Measurements from ENCODE around the gene BORCS5.
A peak's percentile ranks its signal among the peaks of the same experiment; 100 is the strongest.

The BORCS5 gene

DNA sequence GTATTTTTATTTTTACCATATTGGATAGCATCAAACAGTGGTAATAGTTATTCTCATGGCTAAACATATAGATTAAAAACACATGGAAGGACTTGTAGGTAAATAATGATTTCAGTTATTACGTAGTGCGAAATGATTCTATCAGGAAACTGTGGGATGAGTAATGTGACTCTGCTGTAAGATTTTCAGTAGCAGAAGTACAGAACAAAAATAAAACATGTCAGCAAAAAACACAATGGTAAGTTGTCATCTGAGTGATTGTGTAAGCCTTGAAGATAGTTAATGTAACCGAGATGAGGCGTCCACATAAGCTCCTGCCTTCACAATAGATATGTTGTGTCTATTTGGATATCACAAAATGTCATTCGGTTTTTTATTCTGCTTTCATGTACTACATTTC, 99.8 kb downstream of the BORCS5 start:
- DNase-seq (ENCODE audit: low read depth, low spot score): peak; percentile 47
- Histone ChIP-seq H3K9me3 (ENCODE audit: low read depth, low read length) (no peaks in the 10 kb centered on the region), H3K9ac (ENCODE audit: insufficient read length) (no peak overlapping the region), H3K36me3 (ENCODE audit: insufficient read depth, low read length) (no peaks in the 10 kb centered on the region), H3K4me3 (0 out of 2 replicates have a peak overlapping the region, but pooled peaks have one; percentile 4), H3K27ac (peak overlapping the region; percentile 64; the same call in 1 of the 2 replicates)
- no peak for TF ChIP-seq EZH2 (IDR thresholded peaks at IDR 0.05)
- no peak for TF ChIP-seq FOXP2 (optimal IDR thresholded peaks at IDR 0.05; ENCODE audit: control extremely low read depth, extremely low read length, insufficient read depth)
- no peak for TF ChIP-seq POLR2AphosphoS5 (IDR thresholded peaks at IDR 0.05; ENCODE audit: borderline replicate concordance, low read depth, low read length)

DNA sequence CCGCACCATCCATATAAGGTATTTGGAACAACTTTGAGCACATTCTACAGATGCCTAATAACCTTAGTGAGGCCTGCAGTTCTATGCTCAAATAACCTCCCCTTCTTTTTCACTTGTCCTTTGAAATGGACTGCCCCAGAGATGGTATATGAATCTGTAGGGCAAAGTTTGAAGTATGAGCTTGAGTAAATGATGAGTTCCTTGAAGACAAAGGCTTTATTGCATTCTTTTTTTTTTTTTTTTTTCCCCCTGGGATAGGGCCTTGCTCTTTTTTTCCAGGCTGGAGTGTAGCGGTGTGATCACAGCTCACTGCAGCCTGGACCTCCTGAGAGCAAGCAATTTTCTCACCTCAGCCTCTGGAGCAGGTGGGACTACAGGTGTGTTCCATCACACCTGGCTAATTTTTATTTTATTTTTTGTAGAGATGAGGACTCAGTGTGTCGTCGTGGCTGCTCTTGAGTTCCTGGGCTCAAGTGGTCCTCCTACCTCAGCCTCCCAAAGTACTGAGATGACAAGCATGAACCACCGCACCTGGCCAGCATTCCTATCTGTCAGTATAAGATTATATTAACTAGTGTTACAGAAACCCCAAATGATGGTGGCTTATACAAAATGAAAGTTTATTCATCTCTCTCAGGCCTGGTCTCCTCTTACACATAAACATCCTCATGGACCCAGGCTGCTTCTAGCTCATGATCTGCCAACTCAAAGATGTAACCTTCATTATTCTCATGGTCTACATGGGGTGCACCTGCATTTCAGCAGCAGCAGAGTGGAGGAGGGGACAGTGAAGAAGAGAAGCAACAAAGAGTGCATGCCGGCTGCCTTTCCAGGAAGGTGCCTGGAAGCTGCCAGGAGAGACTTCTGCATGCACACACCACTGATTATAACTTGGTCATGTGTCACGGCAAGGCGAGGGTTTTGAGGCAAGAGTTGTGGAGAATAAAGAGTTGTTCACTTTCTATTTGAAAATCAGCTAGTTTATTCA, 104.4 kb downstream of the BORCS5 start:
- no peak overlapping the region for H3K4me3 ChIP-seq
- TF ChIP-seq FOXP2 (optimal IDR thresholded peaks at IDR 0.05; ENCODE audit: control extremely low read depth, extremely low read length, insufficient read depth) (no peak), POLR2AphosphoS5 (IDR thresholded peaks at IDR 0.05; ENCODE audit: borderline replicate concordance, low read depth, low read length) (no peak), EZH2 (IDR thresholded peaks at IDR 0.05) (no peak)
- no peak for DNase-seq (ENCODE audit: low read depth, low spot score)
- H3K36me3 ChIP-seq (ENCODE audit: insufficient read depth, low read length): no peaks in the 10 kb centered on the region
- H3K27ac ChIP-seq: no peak overlapping the region
- no peak overlapping the region for H3K9ac ChIP-seq (ENCODE audit: insufficient read length)
- H3K9me3 ChIP-seq (ENCODE audit: low read depth, low read length): no peaks in the 10 kb centered on the region

DNA sequence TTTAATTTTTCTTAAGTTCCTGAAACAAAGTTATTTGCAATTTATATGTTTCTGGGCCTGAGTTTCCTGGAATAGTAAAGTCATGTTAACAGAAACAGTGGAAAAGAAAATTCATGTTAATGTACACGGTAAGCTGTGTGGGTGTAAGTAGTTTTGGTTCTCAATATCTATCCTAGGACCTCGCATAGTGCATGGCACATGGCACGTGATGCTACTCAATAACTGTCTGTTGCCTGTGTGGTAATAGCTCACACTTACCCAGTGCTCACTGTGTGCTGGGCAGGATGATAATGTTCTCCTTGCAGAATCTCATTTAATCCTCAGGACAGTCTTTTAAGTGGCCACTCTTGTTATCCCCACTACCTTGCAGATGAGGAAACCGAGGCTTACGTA, 105.0 kb downstream of the BORCS5 start:
- TF ChIP-seq EZH2 (IDR thresholded peaks at IDR 0.05) (no peak), FOXP2 (optimal IDR thresholded peaks at IDR 0.05; ENCODE audit: control extremely low read depth, extremely low read length, insufficient read depth) (no peak), POLR2AphosphoS5 (IDR thresholded peaks at IDR 0.05; ENCODE audit: borderline replicate concordance, low read depth, low read length) (no peak)
- H3K9ac ChIP-seq (ENCODE audit: insufficient read length): no peak overlapping the region
- no peaks in the 10 kb centered on the region for H3K36me3 ChIP-seq (ENCODE audit: insufficient read depth, low read length)
- H3K4me3 ChIP-seq: no peak overlapping the region
- no peak overlapping the region for H3K27ac ChIP-seq
- no peak for DNase-seq (ENCODE audit: low read depth, low spot score)
- no peaks in the 10 kb centered on the region for H3K9me3 ChIP-seq (ENCODE audit: low read depth, low read length)

GRCh38 chr12:12465522-12465921, 108.6 kb downstream of the BORCS5 start:
- DNase-seq (ENCODE audit: low read depth, low spot score): no peak
- no peak for TF ChIP-seq POLR2AphosphoS5 (IDR thresholded peaks at IDR 0.05; ENCODE audit: borderline replicate concordance, low read depth, low read length)
- TF ChIP-seq EZH2 (IDR thresholded peaks at IDR 0.05): no peak
- TF ChIP-seq FOXP2 (optimal IDR thresholded peaks at IDR 0.05; ENCODE audit: control extremely low read depth, extremely low read length, insufficient read depth): no peak

DNA sequence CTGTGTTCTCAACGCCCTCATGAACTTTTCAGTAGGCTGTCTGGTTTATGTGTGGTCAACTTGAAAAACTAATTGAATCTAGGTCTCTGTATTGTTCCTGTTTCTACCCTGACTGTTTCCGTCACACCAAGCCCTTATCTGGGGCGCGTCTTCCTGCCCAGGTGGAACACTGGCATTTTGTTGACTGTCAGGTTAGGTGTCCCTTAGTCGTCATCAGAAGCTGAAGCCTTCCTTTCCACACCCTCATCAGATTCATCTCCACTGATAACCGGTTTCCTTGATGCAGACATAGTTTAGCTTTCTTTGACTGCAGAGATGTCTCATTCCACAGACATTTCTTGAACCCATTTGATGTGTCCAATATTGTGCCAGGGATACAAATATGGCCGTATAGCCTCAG, 109.3 kb downstream of the BORCS5 start:
- no peak for TF ChIP-seq EZH2 (IDR thresholded peaks at IDR 0.05)
- no peak for TF ChIP-seq FOXP2 (optimal IDR thresholded peaks at IDR 0.05; ENCODE audit: control extremely low read depth, extremely low read length, insufficient read depth)
- no peak for TF ChIP-seq POLR2AphosphoS5 (IDR thresholded peaks at IDR 0.05; ENCODE audit: borderline replicate concordance, low read depth, low read length)

More at GRCh38 chr12:12465522-12465921, 108.6 kb downstream of the BORCS5 start:
- Histone ChIP-seq H3K9me3 (ENCODE audit: low read depth, low read length) (no peaks in the 10 kb centered on the region), H3K4me3 (no peak overlapping the region), H3K36me3 (ENCODE audit: insufficient read depth, low read length) (no peaks in the 10 kb centered on the region), H3K27ac (no peak overlapping the region), H3K9ac (ENCODE audit: insufficient read length) (no peak overlapping the region)

DNA sequence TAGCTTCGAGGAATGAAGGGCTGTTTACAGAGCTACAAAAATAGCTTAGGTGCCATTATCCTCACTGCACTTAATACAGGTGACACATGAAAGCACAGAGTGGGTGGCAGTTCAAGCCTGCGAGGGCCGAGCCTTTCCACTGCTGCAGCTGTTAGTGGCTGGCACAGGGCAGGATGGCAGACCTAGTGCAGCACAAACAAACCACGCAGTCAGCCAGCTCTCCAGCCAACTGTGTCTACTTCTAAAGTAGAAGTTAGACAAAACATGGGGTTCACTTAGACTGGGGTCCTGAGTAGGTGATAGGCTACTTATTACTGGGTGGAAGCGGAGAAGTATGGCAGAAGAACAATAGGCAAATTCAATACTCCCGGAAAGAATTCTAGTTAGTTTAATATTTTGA, 110.4 kb downstream of the BORCS5 start:
- TF ChIP-seq EZH2 (IDR thresholded peaks at IDR 0.05) (no peak), POLR2AphosphoS5 (IDR thresholded peaks at IDR 0.05; ENCODE audit: borderline replicate concordance, low read depth, low read length) (no peak), FOXP2 (optimal IDR thresholded peaks at IDR 0.05; ENCODE audit: control extremely low read depth, extremely low read length, insufficient read depth) (no peak)
- Histone ChIP-seq H3K4me3 (no peak overlapping the region), H3K36me3 (ENCODE audit: insufficient read depth, low read length) (no peaks in the 10 kb centered on the region), H3K27ac (no peak overlapping the region), H3K9me3 (ENCODE audit: low read depth, low read length) (no peaks in the 10 kb centered on the region), H3K9ac (ENCODE audit: insufficient read length) (no peak overlapping the region)
- DNase-seq (ENCODE audit: low read depth, low spot score): no peak

More for the DNA sequence above, 109.3 kb downstream of the BORCS5 start:
- no peak for DNase-seq (ENCODE audit: low read depth, low spot score)
- no peak overlapping the region for H3K9ac ChIP-seq (ENCODE audit: insufficient read length)
- H3K27ac ChIP-seq: no peak overlapping the region
- H3K4me3 ChIP-seq: no peak overlapping the region
- H3K36me3 ChIP-seq (ENCODE audit: insufficient read depth, low read length): no peaks in the 10 kb centered on the region
- no peaks in the 10 kb centered on the region for H3K9me3 ChIP-seq (ENCODE audit: low read depth, low read length)

DNA sequence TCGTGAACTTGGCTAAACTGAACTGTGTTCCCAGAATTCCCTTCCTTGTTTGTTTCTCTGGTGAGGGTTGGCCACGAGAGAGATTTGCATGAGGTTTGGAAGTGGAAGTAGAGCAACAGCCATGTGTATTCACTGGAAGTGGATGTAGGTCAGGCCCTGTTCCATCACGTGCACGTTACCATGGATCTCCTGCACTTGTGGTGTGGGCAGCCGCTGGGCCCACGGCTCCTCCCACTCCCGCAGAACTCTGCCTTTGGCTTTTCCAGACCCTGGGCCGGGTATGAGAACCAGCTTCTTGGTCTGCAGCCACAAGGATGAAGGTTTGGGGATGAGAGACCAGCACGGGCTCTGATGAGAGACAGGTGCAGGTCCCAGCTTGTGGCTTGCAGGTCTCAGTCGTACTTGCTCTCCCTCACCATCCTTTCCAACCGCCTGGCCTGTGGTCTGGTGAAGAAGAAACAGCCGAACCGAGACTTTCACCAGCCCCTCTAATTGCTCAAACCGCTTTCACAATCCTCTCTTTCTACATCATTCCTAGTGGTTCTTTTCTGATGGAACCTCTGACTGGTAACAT, 110.9 kb downstream of the BORCS5 start:
- no peaks in the 10 kb centered on the region for H3K36me3 ChIP-seq (ENCODE audit: insufficient read depth, low read length)

GRCh38 chr12:12468575-12468974, 111.7 kb downstream of the BORCS5 start:
- Histone ChIP-seq H3K27ac (no peak overlapping the region), H3K36me3 (ENCODE audit: insufficient read depth, low read length) (no peaks in the 10 kb centered on the region), H3K9ac (ENCODE audit: insufficient read length) (no peak overlapping the region), H3K4me3 (no peak overlapping the region), H3K9me3 (ENCODE audit: low read depth, low read length) (no peaks in the 10 kb centered on the region)
- no peak for TF ChIP-seq EZH2 (IDR thresholded peaks at IDR 0.05)
- no peak for TF ChIP-seq FOXP2 (optimal IDR thresholded peaks at IDR 0.05; ENCODE audit: control extremely low read depth, extremely low read length, insufficient read depth)
- TF ChIP-seq POLR2AphosphoS5 (IDR thresholded peaks at IDR 0.05; ENCODE audit: borderline replicate concordance, low read depth, low read length): no peak
- DNase-seq (ENCODE audit: low read depth, low spot score): no peak

More for the DNA sequence above, 110.9 kb downstream of the BORCS5 start:
- Histone ChIP-seq H3K9ac (ENCODE audit: insufficient read length) (no peak overlapping the region), H3K27ac (no peak overlapping the region), H3K9me3 (ENCODE audit: low read depth, low read length) (no peaks in the 10 kb centered on the region), H3K4me3 (no peak overlapping the region)
- TF ChIP-seq FOXP2 (optimal IDR thresholded peaks at IDR 0.05; ENCODE audit: control extremely low read depth, extremely low read length, insufficient read depth) (no peak), EZH2 (IDR thresholded peaks at IDR 0.05) (no peak), POLR2AphosphoS5 (IDR thresholded peaks at IDR 0.05; ENCODE audit: borderline replicate concordance, low read depth, low read length) (no peak)
- DNase-seq (ENCODE audit: low read depth, low spot score): no peak

All from SK-N-MC (cell line).